Neural cell (in vitro differentiated cells): ENCODE results near the gene DPYD. TPM values are rescaled to one million over a fixed set of nuclear protein-coding genes. Genes with fewer than 3 reads are reported as not detected.

Experiments used
- H2AFZ ChIP-seq: fragments of 200-600, 300-800 bp; sonication (generic), shearing (Covaris generic); 2 replicates; pipeline ENCODE4 v1.6.0; 2014; ENCODE audit warnings: low read depth, mild to moderate bottlenecking, antibody characterized with exemption, low read length, moderate library complexity
- H3F3A ChIP-seq: fragments of 200-600 bp; shearing (Covaris generic); 2 replicates; pipeline ENCODE4 v1.6.1; 2016; ENCODE audit warnings: mild to moderate bottlenecking, moderate library complexity, mixed read lengths, antibody characterized with exemption, low read length; ENCODE audit not compliant: insufficient read depth, poor library complexity, severe bottlenecking
- H3K27ac ChIP-seq: fragments of 200-600, 300-800 bp; sonication (generic), shearing (Covaris generic); 2 replicates; pipeline ENCODE4 v1.5.1; 2014; ENCODE audit warnings: mild to moderate bottlenecking, low read length, moderate library complexity
- H3K27me3 ChIP-seq: fragments of 300-800, 200-600 bp; sonication (generic), shearing (Covaris generic); 2 replicates; pipeline ENCODE4 v1.6.0; 2014; ENCODE audit warnings: mild to moderate bottlenecking, low read depth, low read length, moderate library complexity; ENCODE audit not compliant: insufficient read depth
- H3K36me3 ChIP-seq: fragments of 300-800, 200-600 bp; sonication (generic), shearing (Covaris generic); 2 replicates; pipeline ENCODE4 v1.5.1; 2014; ENCODE audit warnings: mild to moderate bottlenecking, antibody characterized with exemption, low read length, moderate library complexity; ENCODE audit not compliant: insufficient read depth
- H3K4me2 ChIP-seq: fragments of 300-800, 200-600 bp; sonication (generic), shearing (Covaris generic); 2 replicates; pipeline ENCODE4 v1.6.0; 2014; ENCODE audit warnings: mild to moderate bottlenecking, low read length
- H3K4me3 ChIP-seq: fragments of 300-800, 200-600 bp; sonication (generic), shearing (Covaris generic); 2 replicates; pipeline ENCODE4 v1.5.1; 2014; ENCODE audit warnings: mild to moderate bottlenecking, low read length, moderate library complexity
- H3K79me2 ChIP-seq: fragments of 200-600 bp; shearing (Covaris generic); replicated peaks from 2 replicates; pipeline ENCODE4 v1.6.0; 2014; ENCODE audit warnings: mild to moderate bottlenecking, low read length, moderate library complexity; ENCODE audit not compliant: insufficient read depth
- H3K9ac ChIP-seq: fragments of 300-800, 200-600 bp; sonication (generic), shearing (Covaris generic); 2 replicates; pipeline ENCODE4 v1.6.1; 2016; ENCODE audit warnings: mild to moderate bottlenecking, low read length, mixed read lengths
- H3K9me2 ChIP-seq: fragments of 200-600 bp; shearing (Covaris generic); 2 replicates; pipeline ENCODE4 v1.6.1; 2016; ENCODE audit warnings: mild to moderate bottlenecking, low read length, mixed read lengths; ENCODE audit not compliant: insufficient read depth
- H3K9me3 ChIP-seq: fragments of 200-600, 300-800 bp; sonication (generic), shearing (Covaris generic); 2 replicates; pipeline ENCODE4 v1.6.1; 2016; ENCODE audit warnings: mild to moderate bottlenecking, mixed run types, low read length, moderate library complexity, mixed read lengths
- H4K20me1 ChIP-seq: fragments of 200-600 bp; shearing (Covaris generic); 2 replicates; pipeline ENCODE4 v1.6.1; 2016; ENCODE audit warnings: mild to moderate bottlenecking, mixed run types; ENCODE audit not compliant: insufficient read depth
- CTCF ChIP-seq: fragments of 450-650 bp; IDR thresholded peaks from 2 replicates; pipeline ENCODE4 v1.5.1; 2014; ENCODE audit warnings: antibody characterized with exemption, mild to moderate bottlenecking, moderate library complexity; ENCODE audit not compliant: poor library complexity, severe bottlenecking
- EP300 ChIP-seq: fragments of 450-650 bp; conservative IDR thresholded peaks from 2 replicates; pipeline ENCODE4 v1.6.1; 2014; ENCODE audit warnings: antibody characterized with exemption, mild to moderate bottlenecking, moderate library complexity; ENCODE audit not compliant: poor library complexity, severe bottlenecking
- EZH2 ChIP-seq: fragments of 200-600, 300-800 bp; shearing (Covaris generic), sonication (generic); IDR thresholded peaks from 2 replicates; pipeline ENCODE4 v1.6.1; 2014; ENCODE audit warnings: antibody characterized with exemption, low read length, borderline replicate concordance, mild to moderate bottlenecking; ENCODE audit not compliant: insufficient read depth, poor library complexity, severe bottlenecking
- MXI1 ChIP-seq: fragments of 450-650 bp; conservative IDR thresholded peaks from 2 replicates; pipeline ENCODE4 v1.6.1; 2014; ENCODE audit warnings: antibody characterized with exemption, mild to moderate bottlenecking; ENCODE audit not compliant: poor library complexity, severe bottlenecking
- POLR2AphosphoS5 ChIP-seq: IDR thresholded peaks from 2 replicates; pipeline ENCODE4 v1.6.1; 2012
- RAD21 ChIP-seq: fragments of 450-650 bp; conservative IDR thresholded peaks from 2 replicates; pipeline ENCODE4 v1.6.1; 2014; ENCODE audit warnings: antibody characterized with exemption, mild to moderate bottlenecking, moderate library complexity
- REST ChIP-seq: IDR thresholded peaks from 2 replicates; pipeline ENCODE4 v1.6.1; 2012; ENCODE audit warnings: borderline replicate concordance
- SMC3 ChIP-seq: fragments of 450-650 bp; conservative IDR thresholded peaks from 2 replicates; pipeline ENCODE4 v1.6.1; 2014; ENCODE audit warnings: antibody characterized with exemption, mild to moderate bottlenecking, moderate library complexity; ENCODE audit not compliant: poor library complexity
- TAF1 ChIP-seq: IDR thresholded peaks from 2 replicates; pipeline ENCODE4 v1.6.1; 2012; ENCODE audit warnings: low read depth
- polyA plus RNA-seq: library from polyadenylated mRNA; depleted of rRNA; stranded (reverse); fragments of >200 nt; gene quantifications from 2 replicates; pipeline ENCODE4 v1.2.3, GENCODE V29; 2014

The DPYD gene
- polyA plus RNA-seq, 1 donor from 2014 or later: 6.7 TPM

- no peaks in the 10 kb centered on the region for H3F3A ChIP-seq
- H3K4me3 ChIP-seq: no peak overlapping the region
- no peak for TF ChIP-seq MXI1
- no peak for TF ChIP-seq EP300
- TF ChIP-seq TAF1: no peak
- no peak for TF ChIP-seq RAD21
- TF ChIP-seq CTCF: no peak
- no peak for TF ChIP-seq SMC3
- no peak for TF ChIP-seq EZH2
- TF ChIP-seq REST: no peak
- no peak for TF ChIP-seq POLR2AphosphoS5
- H3K27ac ChIP-seq: no peak overlapping the region
- H3K9me2 ChIP-seq: no peaks in the 10 kb centered on the region
- no peak overlapping the region for H3K4me2 ChIP-seq
- H3K79me2 ChIP-seq: no peaks in the 10 kb centered on the region
- no peaks in the 10 kb centered on the region for H3K9me3 ChIP-seq
- H3K27me3 ChIP-seq: no peaks in the 10 kb centered on the region
- no peaks in the 10 kb centered on the region for H4K20me1 ChIP-seq
- no peak overlapping the region for H2AFZ ChIP-seq
- H3K9ac ChIP-seq: no peak overlapping the region
- H3K36me3 ChIP-seq: no peaks in the 10 kb centered on the region
Observed at GRCh38 chr1:97803026-97803425, 117.8 kb downstream of the DPYD start.

- Histone ChIP-seq H3K9ac (no peak overlapping the region), H3K4me3 (no peak overlapping the region), H3K27me3 (no peaks in the 10 kb centered on the region), H3K27ac (no peak overlapping the region), H3K9me2 (no peaks in the 10 kb centered on the region), H3K9me3 (no peaks in the 10 kb centered on the region), H4K20me1 (no peaks in the 10 kb centered on the region), H2AFZ (no peak overlapping the region), H3K79me2 (no peaks in the 10 kb centered on the region), H3F3A (peaks cover 4% of the 10 kb centered on the region), H3K36me3 (no peaks in the 10 kb centered on the region), H3K4me2 (no peak overlapping the region)
- TF ChIP-seq SMC3 (no peak), REST (no peak), TAF1 (no peak), EP300 (no peak)
Observed at GRCh38 chr1:97802011-97802410, 118.8 kb downstream of the DPYD start.
